Measurements from ENCODE around the gene GART. TPM values are rescaled to one million over a fixed set of nuclear protein-coding genes. Genes with fewer than 3 reads are reported as not detected.

Gene GART
- total and polyA plus RNA-seq, 2 of the 4 experiments (the other 2 are of a cell fraction) = 29.9 to 73.8 TPM

DNA sequence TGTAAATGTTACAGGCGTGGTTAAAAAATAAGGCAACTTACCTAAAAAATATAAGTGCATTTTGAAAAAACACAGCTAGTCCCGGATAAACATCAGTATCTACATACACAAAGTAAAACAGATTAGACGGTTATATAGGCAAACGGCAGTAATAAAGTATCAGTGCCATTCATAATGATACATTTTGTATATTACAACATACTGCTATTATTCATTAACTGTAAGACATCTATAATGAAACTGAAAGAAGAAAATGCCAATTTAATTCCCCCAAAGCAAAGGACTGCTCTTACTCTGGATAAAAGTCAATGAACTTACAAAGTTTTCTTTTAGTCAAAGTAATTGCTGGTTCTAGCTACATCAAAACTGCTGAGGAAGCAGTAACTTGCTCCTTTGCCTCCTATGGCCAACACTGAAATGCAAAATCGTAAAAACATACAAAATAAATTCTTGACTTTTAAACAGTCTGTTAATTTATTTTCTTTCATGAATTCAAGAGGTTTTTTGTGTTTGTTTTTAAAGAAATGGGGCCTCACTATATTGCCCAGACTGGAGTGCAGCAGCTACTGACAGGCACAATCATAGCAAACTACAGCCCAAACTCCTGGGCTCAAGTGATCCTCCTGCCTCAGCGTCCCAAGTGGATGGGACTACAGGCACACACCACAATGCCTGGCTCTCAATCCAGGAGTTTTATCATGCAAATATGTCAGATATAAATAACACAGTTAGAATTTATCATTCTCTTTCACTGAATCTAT, 86.1 kb downstream of the GART start:
- in situ Hi-C loops (cut with MboI; ENCODE audit: low sequenced_read_pairs) (loop anchor here (25.0 kb wide), 1 partner anchor 469 kb away; no protein-coding TSS in a partner anchor), dilution Hi-C loops (cut with HindIII; ENCODE audit: low sequenced_read_pairs, unreplicated experiment) (no loop called here), intact Hi-C loops (cut with micrococcal nuclease) (no loop called here)
- ATAC-seq (ENCODE audit: low read depth) = no peak
- Histone ChIP-seq H3K4me1 (ENCODE audit: control insufficient read depth, insufficient read depth, low read length) (peaks cover 6% of the 10 kb centered on the region), H4K5ac (ENCODE audit: low read depth, low read length) (no peak overlapping the region), H3K4me2 (ENCODE audit: low read depth, low read length) (no peak overlapping the region), H4K20me1 (ENCODE audit: insufficient read depth, low read length) (no peaks in the 10 kb centered on the region), H3K9ac (ENCODE audit: low read depth, low read length) (no peak overlapping the region), H2AK9ac (replicated peaks; ENCODE audit: low read depth, low read length, poor library complexity) (no peak overlapping the region), H3K18ac (ENCODE audit: low read depth, low read length) (no peak overlapping the region), H3K27ac (ENCODE audit: insufficient read depth, low read length) (no peak overlapping the region), H3K79me1 (ENCODE audit: low read depth in 1 of 2, low read length in 2 of 2) (no peaks in the 10 kb centered on the region), H2AK5ac (ENCODE audit: low read depth, low read length) (no peak overlapping the region), H3K36me3 (ENCODE audit: control insufficient read depth, insufficient read depth, low read length) (peaks cover 7% of the 10 kb centered on the region), H2BK120ac (ENCODE audit: low read depth, low read length) (no peak overlapping the region), H2BK20ac (ENCODE audit: low read depth, low read length) (no peak overlapping the region), H2BK15ac (ENCODE audit: low read depth, low read length) (no peak overlapping the region), H3K14ac (replicated peaks; ENCODE audit: low read depth, low read length) (no peak overlapping the region), H4K8ac (ENCODE audit: low read depth in 2 of 2, low read length in 2 of 2) (no peak overlapping the region), H4K91ac (ENCODE audit: insufficient read depth, low read depth, low read length) (no peak overlapping the region), H3K9me3 (ENCODE audit: control insufficient read depth, insufficient read depth, low read length) (no peaks in the 10 kb centered on the region), H3K4ac (ENCODE audit: low read depth, low read length) (no peak overlapping the region), H2BK5ac (ENCODE audit: low read depth, low read length, poor library complexity, severe bottlenecking) (no peak overlapping the region), H2AFZ (replicated peaks; ENCODE audit: low read length, poor library complexity) (no peak overlapping the region), H3K9me1 (ENCODE audit: insufficient read depth, low read length) (peaks cover 6% of the 10 kb centered on the region; the same call in 1 of the 2 replicates), H3K23ac (ENCODE audit: low read depth, low read length) (no peak overlapping the region), H3K56ac (ENCODE audit: extremely low read depth, insufficient read depth, low read length) (no peak overlapping the region), H3K4me3 (ENCODE audit: insufficient read depth, low read depth, low read length) (no peak overlapping the region), H3K27me3 (ENCODE audit: control insufficient read depth, insufficient read depth, low read length) (no peaks in the 10 kb centered on the region)
- DNase-seq = no peak
- CTCF ChIA-PET = no interaction called here
- WGBS, 2 experiments (ENCODE audit: extremely low coverage in 2 of 2, insufficient read length in 1 of 2) = no CpG with 5 or more reads among the region's 6 CpGs
- POLR2A ChIA-PET (ENCODE audit: unreplicated experiment) = no interaction called here
- TF ChIP-seq NFE2L2 (IDR thresholded peaks at IDR 0.05; ENCODE audit: low read depth, low read length) (no peak), MAFK (IDR thresholded peaks at IDR 0.05; ENCODE audit: low read depth, low read length) (peak; percentile 80)
- BruUV-seq (replicated peaks) = no TSS peak

Other genes starting within 250 kb of the GART start
- 9.9 and 12.8 TPM in 2 replicates for gene IFNAR1, start 217.1 kb downstream of the GART start, total RNA-seq (2012; rRNA removed)
- gene IFNAR1, start 217.1 kb downstream of the GART start, polyA plus RNA-seq (2012; rRNA removed) = 5.9 and 7.8 TPM in 2 replicates
- gene IFNGR2, start 138.7 kb downstream of the GART start, total RNA-seq (2012; rRNA removed) = 52.8 and 66.0 TPM in 2 replicates
- gene IFNGR2, start 138.7 kb downstream of the GART start, polyA plus RNA-seq (2012; rRNA removed) = 64.9 and 73.8 TPM in 2 replicates
- gene TMEM50B, start 62.1 kb downstream of the GART start, total RNA-seq (2012; rRNA removed) = 10.9 and 21.4 TPM in 2 replicates
- gene TMEM50B, start 62.1 kb downstream of the GART start, polyA plus RNA-seq (2012; rRNA removed) = 20.1 and 25.9 TPM in 2 replicates
- 0.54 and 1.4 TPM in 2 replicates for gene DNAJC28, start 50.4 kb downstream of the GART start, total RNA-seq (2012; rRNA removed)
- gene DNAJC28, start 50.4 kb downstream of the GART start, polyA plus RNA-seq (2012; rRNA removed) = 0.60 and 0.65 TPM in 2 replicates
- 144 and 146 TPM in 2 replicates for gene SON, start 921 bp upstream of the GART start, total RNA-seq (2012; rRNA removed)
- gene SON, start 921 bp upstream of the GART start, polyA plus RNA-seq (2012; rRNA removed) = 62.9 and 81.6 TPM in 2 replicates
- 14.3 and 16.7 TPM in 2 replicates for gene DONSON, start 46.6 kb upstream of the GART start, total RNA-seq (2012; rRNA removed)
- 16.6 and 17.2 TPM in 2 replicates for gene DONSON, start 46.6 kb upstream of the GART start, polyA plus RNA-seq (2012; rRNA removed)
- gene CRYZL1, start 99.6 kb upstream of the GART start, total RNA-seq (2012; rRNA removed) = 19.9 and 23.1 TPM in 2 replicates
- gene CRYZL1, start 99.6 kb upstream of the GART start, polyA plus RNA-seq (2012; rRNA removed) = 23.7 and 28.5 TPM in 2 replicates
- 56.4 and 62.0 TPM in 2 replicates for gene ITSN1, start 100.4 kb upstream of the GART start, total RNA-seq (2012; rRNA removed)
- gene ITSN1, start 100.4 kb upstream of the GART start, polyA plus RNA-seq (2012; rRNA removed) = 40.3 and 45.4 TPM in 2 replicates

All from IMR-90 (cell line).